Right lobe of liver (tissue), 4 donors: ENCODE data around the gene VPS11.

ENCODE experiments used
- POLR2A ChIP-seq: fragments of 450-650 bp; IDR thresholded peaks from one replicate; pipeline ENCODE4 v1.6.1; 2017; ENCODE audit warnings: antibody characterized with exemption, mild to moderate bottlenecking
- TF ChIP-seq, protein P1 (sequence below), 4 donors: fragments of 200-600 bp in 3 of 4; fragments of 450-650 bp in 1 of 4; IDR thresholded peaks; one replicate each; pipeline versions ENCODE4 v1.5.1 to v1.8.0; 2016 to 2022; ENCODE audit warnings: antibody characterized with exemption in 4 of 4, mild to moderate bottlenecking in 2 of 4
- donor health status: DM: no; HTN: no; CAD: no.
- donor health status: DM: no; HTN: no; CAD: no.
- donor health status: DM: no; HTN: yes; CAD: no.

DNA sequence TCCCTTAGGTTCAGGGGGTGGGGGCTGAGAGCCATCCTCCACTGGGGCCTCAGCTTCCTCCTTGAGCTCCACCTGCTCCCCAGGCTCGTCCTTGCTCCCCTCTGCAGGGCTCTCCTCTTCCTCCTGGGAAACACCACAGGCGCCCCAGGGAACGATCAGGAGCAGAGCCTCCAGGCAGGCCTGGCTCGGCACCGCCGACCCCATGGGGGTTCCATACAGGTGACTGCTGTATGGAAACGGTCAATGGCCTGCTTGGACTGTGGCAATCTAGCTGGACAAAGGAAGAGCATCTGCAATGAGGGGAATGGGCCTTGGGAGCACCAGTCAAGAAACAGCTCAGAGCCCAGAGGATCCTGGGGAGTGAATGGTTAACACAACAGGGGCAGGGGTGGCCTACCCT lies 18.5 kb upstream of the VPS11 start:
- TF ChIP-seq, protein P1, sequence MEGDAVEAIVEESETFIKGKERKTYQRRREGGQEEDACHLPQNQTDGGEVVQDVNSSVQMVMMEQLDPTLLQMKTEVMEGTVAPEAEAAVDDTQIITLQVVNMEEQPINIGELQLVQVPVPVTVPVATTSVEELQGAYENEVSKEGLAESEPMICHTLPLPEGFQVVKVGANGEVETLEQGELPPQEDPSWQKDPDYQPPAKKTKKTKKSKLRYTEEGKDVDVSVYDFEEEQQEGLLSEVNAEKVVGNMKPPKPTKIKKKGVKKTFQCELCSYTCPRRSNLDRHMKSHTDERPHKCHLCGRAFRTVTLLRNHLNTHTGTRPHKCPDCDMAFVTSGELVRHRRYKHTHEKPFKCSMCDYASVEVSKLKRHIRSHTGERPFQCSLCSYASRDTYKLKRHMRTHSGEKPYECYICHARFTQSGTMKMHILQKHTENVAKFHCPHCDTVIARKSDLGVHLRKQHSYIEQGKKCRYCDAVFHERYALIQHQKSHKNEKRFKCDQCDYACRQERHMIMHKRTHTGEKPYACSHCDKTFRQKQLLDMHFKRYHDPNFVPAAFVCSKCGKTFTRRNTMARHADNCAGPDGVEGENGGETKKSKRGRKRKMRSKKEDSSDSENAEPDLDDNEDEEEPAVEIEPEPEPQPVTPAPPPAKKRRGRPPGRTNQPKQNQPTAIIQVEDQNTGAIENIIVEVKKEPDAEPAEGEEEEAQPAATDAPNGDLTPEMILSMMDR (IDR thresholded peaks at IDR 0.05): no peak
- no peak for TF ChIP-seq POLR2A
